ENCODE results near the gene RIPOR2. TPM values are rescaled to one million over a fixed set of nuclear protein-coding genes. Genes with fewer than 3 reads are reported as not detected.

RIPOR2 gene
- total RNA-seq, 2 experiments from 2014 or later, result 18.0 to 28.9 TPM

- H3K79me2 ChIP-seq (ENCODE audit: insufficient read depth, low read depth, low read length), result no peaks in the 10 kb centered on the region
- intact Hi-C loops (cut with micrococcal nuclease; ENCODE audit: unreplicated experiment), result no loop called here
- peaks cover 8% of the 10 kb centered on the region for H3K4me1 ChIP-seq (ENCODE audit: insufficient read depth, low read length, poor library complexity, severe bottlenecking)
- CTCF ChIA-PET (ENCODE audit: unreplicated experiment), result no interaction called here
- POLR2A ChIA-PET, result interaction anchor here (1.2 kb wide), 1 partner anchor 12 kb away, joined by 3 read pairs; no protein-coding TSS in a partner anchor
- no peaks in the 10 kb centered on the region for H4K20me1 ChIP-seq (ENCODE audit: insufficient read depth, low read length)
- no peak overlapping the region for H3K27ac ChIP-seq (ENCODE audit: low read depth, low read length, poor library complexity, severe bottlenecking)
- H3K36me3 ChIP-seq (ENCODE audit: insufficient read depth, low read length), result no peaks in the 10 kb centered on the region
- no peak for DNase-seq (ENCODE audit: low spot score)
- peaks cover 3% of the 10 kb centered on the region; the same call in 1 of the 2 replicates for H3K9me3 ChIP-seq (ENCODE audit: low read length)
- no peaks in the 10 kb centered on the region for H3K9me2 ChIP-seq (ENCODE audit: insufficient read depth, low read length)
- no peak for TF ChIP-seq CTCF (conservative IDR thresholded peaks at IDR 0.05; ENCODE audit: low read length)
- TF ChIP-seq EZH2phosphoT487 (IDR thresholded peaks at IDR 0.05; ENCODE audit: borderline replicate concordance, low read depth, low read length), result no peak
- H2AFZ ChIP-seq (ENCODE audit: low read length), result no peak overlapping the region
- H3K4me2 ChIP-seq (ENCODE audit: low read length), result no peak overlapping the region
- H3K4me3 ChIP-seq (ENCODE audit: low read depth, low read length, poor library complexity, severe bottlenecking), result no peak overlapping the region
- BruUV-seq (replicated peaks), result no TSS peak
Observed at GRCh38 chr6:24760210-24760609, 175.6 kb downstream of the RIPOR2 start.

GRCh38 chr6:24759718-24760117 lies 176.0 kb downstream of the RIPOR2 start:
- ChIA-PET POLR2A (interaction anchor here (0.8 to 1.4 kb wide), 2 partner anchors 14 to 258 kb away, joined by 3 to 4 read pairs; no protein-coding TSS in a partner anchor), CTCF (ENCODE audit: unreplicated experiment) (no interaction called here)
- Histone ChIP-seq H3K4me1 (ENCODE audit: insufficient read depth, low read length, poor library complexity, severe bottlenecking) (peaks cover 8% of the 10 kb centered on the region), H3K4me2 (ENCODE audit: low read length) (no peak overlapping the region), H3K4me3 (ENCODE audit: low read depth, low read length, poor library complexity, severe bottlenecking) (no peak overlapping the region), H2AFZ (ENCODE audit: low read length) (no peak overlapping the region), H3K9me3 (ENCODE audit: low read length) (peaks cover 8% of the 10 kb centered on the region; the same call in 1 of the 2 replicates), H3K9me2 (ENCODE audit: insufficient read depth, low read length) (no peaks in the 10 kb centered on the region), H4K20me1 (ENCODE audit: insufficient read depth, low read length) (no peaks in the 10 kb centered on the region), H3K27ac (ENCODE audit: low read depth, low read length, poor library complexity, severe bottlenecking) (no peak overlapping the region), H3K79me2 (ENCODE audit: insufficient read depth, low read depth, low read length) (no peaks in the 10 kb centered on the region), H3K36me3 (ENCODE audit: insufficient read depth, low read length) (no peaks in the 10 kb centered on the region)
- TF ChIP-seq EZH2phosphoT487 (IDR thresholded peaks at IDR 0.05; ENCODE audit: borderline replicate concordance, low read depth, low read length) (no peak), CTCF (conservative IDR thresholded peaks at IDR 0.05; ENCODE audit: low read length) (no peak)
- DNase-seq (ENCODE audit: low spot score), result no peak
- no TSS peak for BruUV-seq (replicated peaks)
- intact Hi-C loops (cut with micrococcal nuclease; ENCODE audit: unreplicated experiment), result no loop called here

- TF ChIP-seq CTCF (conservative IDR thresholded peaks at IDR 0.05; ENCODE audit: low read length) (no peak), EZH2phosphoT487 (IDR thresholded peaks at IDR 0.05; ENCODE audit: borderline replicate concordance, low read depth, low read length) (no peak)
- no peaks in the 10 kb centered on the region for H3K36me3 ChIP-seq (ENCODE audit: insufficient read depth, low read length)
- no peak overlapping the region for H3K4me2 ChIP-seq (ENCODE audit: low read length)
- no peak overlapping the region for H3K4me3 ChIP-seq (ENCODE audit: low read depth, low read length, poor library complexity, severe bottlenecking)
- no TSS peak for BruUV-seq (replicated peaks)
- intact Hi-C loops (cut with micrococcal nuclease; ENCODE audit: unreplicated experiment), result no loop called here
- H2AFZ ChIP-seq (ENCODE audit: low read length), result no peak overlapping the region
- no peaks in the 10 kb centered on the region for H3K9me2 ChIP-seq (ENCODE audit: insufficient read depth, low read length)
- H3K4me1 ChIP-seq (ENCODE audit: insufficient read depth, low read length, poor library complexity, severe bottlenecking), result peaks cover 8% of the 10 kb centered on the region
- no peaks in the 10 kb centered on the region for H4K20me1 ChIP-seq (ENCODE audit: insufficient read depth, low read length)
- no peak for DNase-seq (ENCODE audit: low spot score)
- H3K79me2 ChIP-seq (ENCODE audit: insufficient read depth, low read depth, low read length), result no peaks in the 10 kb centered on the region
- CTCF ChIA-PET (ENCODE audit: unreplicated experiment), result no interaction called here
- POLR2A ChIA-PET, result no interaction called here
- peaks cover 19% of the 10 kb centered on the region; the same call in 1 of the 2 replicates for H3K9me3 ChIP-seq (ENCODE audit: low read length)
- H3K27ac ChIP-seq (ENCODE audit: low read depth, low read length, poor library complexity, severe bottlenecking), result no peak overlapping the region
Observed at GRCh38 chr6:24757611-24758010, 178.1 kb downstream of the RIPOR2 start.

All from OCI-LY7 (cell line).